OCI-LY3 (cell line): ENCODE measurements around the gene CLPTM1L.
"Not testable (repeated sequence)": the region's sequence is repeated elsewhere in the genome, so short reads cannot be mapped to it uniquely, and the experiment has no call there.

Experiments used
- H2AFZ ChIP-seq: fragments of 200-600, 300-600 bp; shearing (Covaris generic); 2 replicates; pipeline ENCODE4 v1.6.0; 2014; ENCODE audit warnings: antibody characterized with exemption, low read depth, low read length
- H3K27ac ChIP-seq: fragments of 200-600, 300-600 bp; sonication (generic); 2 replicates; pipeline ENCODE4 v1.5.1; 2014; ENCODE audit warnings: mild to moderate bottlenecking, low read length, moderate library complexity, mixed read lengths
- H3K27me3 ChIP-seq: fragments of 200-600, 300-600 bp; sonication (generic); 2 replicates; pipeline ENCODE4 v1.6.1; 2014; ENCODE audit warnings: low read depth, low read length, mixed read lengths
- H3K36me3 ChIP-seq: fragments of 200-600, 300-600 bp; sonication (generic); replicated peaks from 2 replicates; pipeline ENCODE3; 2014; ENCODE audit warnings: low read depth, low read length, mixed read lengths
- H3K4me1 ChIP-seq: fragments of 300-600, 200-600 bp; sonication (generic); 2 replicates; pipeline ENCODE4 v1.6.1; 2014; ENCODE audit warnings: low read length, mixed read lengths
- H3K4me2 ChIP-seq: fragments of 200-600, 300-600 bp; sonication (generic); 2 replicates; pipeline ENCODE4 v1.6.1; 2014; ENCODE audit warnings: low read length, mixed read lengths
- H3K4me3 ChIP-seq: fragments of 300-600, 200-600 bp; sonication (generic); 2 replicates; pipeline ENCODE4 v1.5.1; 2014; ENCODE audit warnings: antibody characterized with exemption, mild to moderate bottlenecking, low read length, moderate library complexity
- H3K79me2 ChIP-seq: fragments of 300-600, 200-600 bp; shearing (Covaris generic); 2 replicates; pipeline ENCODE4 v1.6.1; 2014; ENCODE audit warnings: mild to moderate bottlenecking, low read length, mixed read lengths
- H3K9ac ChIP-seq: fragments of 300-600, 200-600 bp; shearing (Covaris generic); 2 replicates; pipeline ENCODE4 v1.6.0; 2014; ENCODE audit warnings: mild to moderate bottlenecking, low read length, moderate library complexity
- H3K9me3 ChIP-seq: fragments of 200-600, 300-600 bp; shearing (Covaris generic); 2 replicates; pipeline ENCODE4 v1.6.1; 2014; ENCODE audit warnings: low read length, mixed read lengths; ENCODE audit not compliant: insufficient read depth
- H4K20me1 ChIP-seq: fragments of 200-600, 300-600 bp; sonication (generic); 2 replicates; pipeline ENCODE4 v1.6.1; 2016; ENCODE audit warnings: low read length, mixed read lengths; ENCODE audit not compliant: insufficient read depth
- EZH2phosphoT487 ChIP-seq: fragments of 200-600 bp; shearing (Covaris generic); IDR thresholded peaks from 2 replicates; pipeline ENCODE4 v1.6.1; 2018; ENCODE audit warnings: antibody characterized with exemption, mixed run types, low read depth
- TF ChIP-seq, protein P1 (sequence below): fragments of 200-600, 300-600 bp; sonication (generic); IDR thresholded peaks from 2 replicates; pipeline ENCODE4 v1.5.1; 2014; ENCODE audit warnings: antibody characterized with exemption, low read length, low read depth

Gene CLPTM1L

DNA sequence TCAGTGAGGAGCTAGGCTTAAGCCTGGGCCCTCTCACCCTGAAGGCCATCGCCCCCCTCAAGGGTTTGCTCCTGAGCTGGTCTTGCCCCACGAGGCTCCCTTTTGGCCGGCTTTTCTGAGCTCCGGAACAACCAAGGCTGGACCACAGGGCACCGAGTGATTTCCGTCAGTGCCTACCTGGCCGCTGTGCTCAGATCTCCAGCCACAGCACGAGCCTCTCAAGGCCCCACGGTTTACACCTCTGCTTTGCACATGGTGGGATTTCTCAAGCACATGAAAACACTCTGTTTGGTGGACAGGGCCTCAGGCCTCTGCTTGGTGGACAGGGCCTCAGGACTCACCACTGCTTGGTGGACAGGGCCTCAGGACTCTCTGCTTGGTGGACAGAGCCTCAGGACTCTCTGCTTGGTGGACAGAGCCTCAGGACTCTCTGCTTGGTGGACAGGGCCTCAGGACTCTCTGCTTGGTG is 15.8 kb downstream of the CLPTM1L start:
- no peak for TF ChIP-seq EZH2phosphoT487
- TF ChIP-seq, protein P1, sequence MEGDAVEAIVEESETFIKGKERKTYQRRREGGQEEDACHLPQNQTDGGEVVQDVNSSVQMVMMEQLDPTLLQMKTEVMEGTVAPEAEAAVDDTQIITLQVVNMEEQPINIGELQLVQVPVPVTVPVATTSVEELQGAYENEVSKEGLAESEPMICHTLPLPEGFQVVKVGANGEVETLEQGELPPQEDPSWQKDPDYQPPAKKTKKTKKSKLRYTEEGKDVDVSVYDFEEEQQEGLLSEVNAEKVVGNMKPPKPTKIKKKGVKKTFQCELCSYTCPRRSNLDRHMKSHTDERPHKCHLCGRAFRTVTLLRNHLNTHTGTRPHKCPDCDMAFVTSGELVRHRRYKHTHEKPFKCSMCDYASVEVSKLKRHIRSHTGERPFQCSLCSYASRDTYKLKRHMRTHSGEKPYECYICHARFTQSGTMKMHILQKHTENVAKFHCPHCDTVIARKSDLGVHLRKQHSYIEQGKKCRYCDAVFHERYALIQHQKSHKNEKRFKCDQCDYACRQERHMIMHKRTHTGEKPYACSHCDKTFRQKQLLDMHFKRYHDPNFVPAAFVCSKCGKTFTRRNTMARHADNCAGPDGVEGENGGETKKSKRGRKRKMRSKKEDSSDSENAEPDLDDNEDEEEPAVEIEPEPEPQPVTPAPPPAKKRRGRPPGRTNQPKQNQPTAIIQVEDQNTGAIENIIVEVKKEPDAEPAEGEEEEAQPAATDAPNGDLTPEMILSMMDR = no peak

GRCh38 chr5:1328237-1329110 is 16.4 kb downstream of the CLPTM1L start:
- not testable (repeated sequence) for H3K4me1 ChIP-seq, H3K4me2 ChIP-seq, H3K4me3 ChIP-seq, H4K20me1 ChIP-seq, H3K9me3 ChIP-seq, H3K36me3 ChIP-seq, H2AFZ ChIP-seq, H3K27ac ChIP-seq, H3K79me2 ChIP-seq, H3K27me3 ChIP-seq, H3K9ac ChIP-seq

More for the DNA sequence above, 15.8 kb downstream of the CLPTM1L start:
- H3K4me2 ChIP-seq = no peak overlapping the region
- H3K9ac ChIP-seq = no peak overlapping the region
- no peaks in the 10 kb centered on the region for H3K4me1 ChIP-seq
- H3K4me3 ChIP-seq = no peak overlapping the region
- H2AFZ ChIP-seq = no peak overlapping the region
- peaks cover 4% of the 10 kb centered on the region; the same call in 1 of the 2 replicates for H3K79me2 ChIP-seq
- peaks cover 4% of the 10 kb centered on the region for H4K20me1 ChIP-seq
- H3K27ac ChIP-seq = no peak overlapping the region
- peaks cover 10% of the 10 kb centered on the region for H3K36me3 ChIP-seq
- H3K9me3 ChIP-seq = no peaks in the 10 kb centered on the region
- no peaks in the 10 kb centered on the region for H3K27me3 ChIP-seq

- not testable (repeated sequence) for H3K36me3 ChIP-seq, H3K27me3 ChIP-seq, H3K9ac ChIP-seq, H3K4me3 ChIP-seq, H3K4me1 ChIP-seq, H2AFZ ChIP-seq, H3K79me2 ChIP-seq, H3K4me2 ChIP-seq, H4K20me1 ChIP-seq, H3K9me3 ChIP-seq, H3K27ac ChIP-seq
Measured at GRCh38 chr5:1326901-1327756, 17.8 kb downstream of the CLPTM1L start.

DNA sequence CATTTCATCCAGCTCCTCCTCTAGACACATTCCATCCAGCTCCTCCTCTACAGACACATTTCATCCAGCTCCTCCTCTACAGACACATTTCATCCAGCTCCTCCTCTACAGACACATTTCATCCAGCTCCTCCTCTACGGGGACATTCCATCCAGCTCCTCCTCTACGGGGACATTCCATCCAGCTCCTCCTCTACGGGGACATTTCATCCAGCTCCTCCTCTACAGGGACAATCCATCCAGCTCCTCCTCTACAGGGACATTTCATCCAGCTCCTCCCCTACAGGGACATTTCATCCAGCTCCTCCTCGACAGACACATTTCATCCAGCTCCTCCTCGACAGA is 18.4 kb downstream of the CLPTM1L start:
- H3K79me2 ChIP-seq, H3K4me3 ChIP-seq, H2AFZ ChIP-seq, H3K9ac ChIP-seq, H3K27ac ChIP-seq, H3K4me2 ChIP-seq, H4K20me1 ChIP-seq, H3K9me3 ChIP-seq, H3K27me3 ChIP-seq, H3K36me3 ChIP-seq, H3K4me1 ChIP-seq: not testable (repeated sequence)

DNA sequence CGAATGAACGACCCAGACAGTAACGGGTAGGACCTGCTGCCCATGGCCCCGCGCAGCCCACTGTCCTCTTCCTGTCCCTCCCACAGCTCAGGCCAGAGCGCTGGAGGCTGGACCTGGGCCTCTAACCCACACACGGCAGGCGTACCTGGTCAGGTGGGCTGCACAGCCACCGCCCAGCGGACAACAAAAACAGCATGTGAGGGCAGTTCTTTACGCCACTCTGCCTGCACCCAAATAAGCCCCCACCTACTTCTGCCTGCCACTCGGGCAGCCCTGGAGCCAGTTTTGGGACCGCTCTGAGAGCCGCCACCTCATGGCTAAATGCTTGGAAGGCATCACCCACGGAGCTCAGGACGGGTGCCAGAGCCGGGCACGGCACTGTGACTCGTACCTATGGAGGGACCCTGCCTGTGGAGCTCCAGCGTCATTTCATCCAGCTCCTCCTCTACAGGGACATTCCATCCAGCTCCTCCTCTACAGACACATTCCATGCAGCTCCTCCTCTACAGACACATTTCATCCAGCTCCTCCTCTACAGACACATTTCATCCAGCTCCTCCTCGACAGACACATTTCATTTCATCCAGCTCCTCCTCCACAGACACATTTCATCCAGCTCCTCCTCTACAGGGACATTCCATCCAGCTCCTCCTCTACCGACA is 18.9 kb downstream of the CLPTM1L start:
- H3K4me3 ChIP-seq = no peak overlapping the region
- no peaks in the 10 kb centered on the region for H3K4me1 ChIP-seq
- H2AFZ ChIP-seq = no peak overlapping the region
- no peaks in the 10 kb centered on the region for H3K27me3 ChIP-seq
- TF ChIP-seq, protein P1 = no peak
- TF ChIP-seq EZH2phosphoT487 = no peak
- no peak overlapping the region for H3K27ac ChIP-seq
- no peak overlapping the region for H3K9ac ChIP-seq
- H3K4me2 ChIP-seq = no peak overlapping the region
- H3K9me3 ChIP-seq = no peaks in the 10 kb centered on the region
- no peaks in the 10 kb centered on the region for H4K20me1 ChIP-seq
- peaks cover 3% of the 10 kb centered on the region for H3K36me3 ChIP-seq
- peaks cover 4% of the 10 kb centered on the region; the same call in 1 of the 2 replicates for H3K79me2 ChIP-seq
